NCI-H345 treated with DMSO at 0.1 percent for 48 hours (cell line): Measurements from ENCODE around the gene GOLGA6C.
"Not testable (repeated sequence)": the region's sequence is repeated elsewhere in the genome, so short reads cannot be mapped to it uniquely, and the experiment has no call there.

Source experiments
- DNase-seq: peaks from one replicate; lab custom pipeline; 2025; ENCODE audit not compliant: unreplicated experiment; lab: John Stamatoyannopoulos, UW

GOLGA6C gene

GRCh38 chr15:75251343-75251742 is 6.8 kb upstream of the GOLGA6C start:
- not testable (repeated sequence) for DNase-seq

DNA sequence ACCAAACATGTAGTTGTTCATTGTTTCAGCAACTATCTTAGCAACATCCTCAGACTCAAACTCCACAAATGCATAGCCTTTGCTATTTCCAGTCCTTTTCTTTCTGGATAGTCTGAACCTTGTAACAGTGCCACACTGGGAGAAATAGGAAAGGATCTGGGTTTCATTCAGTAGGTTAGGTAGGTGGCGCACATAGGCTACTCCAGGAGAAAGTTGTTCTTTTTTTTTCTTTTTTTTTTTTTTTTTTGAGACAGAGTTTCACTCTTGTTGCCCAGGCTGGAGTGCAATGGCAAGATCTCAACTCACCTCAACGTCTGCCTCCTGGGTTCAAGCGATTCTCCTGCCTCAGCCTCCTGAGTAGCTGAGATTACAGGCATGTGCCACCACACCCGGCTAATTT is 5.8 kb upstream of the GOLGA6C start:
- not testable (repeated sequence) for DNase-seq

DNA sequence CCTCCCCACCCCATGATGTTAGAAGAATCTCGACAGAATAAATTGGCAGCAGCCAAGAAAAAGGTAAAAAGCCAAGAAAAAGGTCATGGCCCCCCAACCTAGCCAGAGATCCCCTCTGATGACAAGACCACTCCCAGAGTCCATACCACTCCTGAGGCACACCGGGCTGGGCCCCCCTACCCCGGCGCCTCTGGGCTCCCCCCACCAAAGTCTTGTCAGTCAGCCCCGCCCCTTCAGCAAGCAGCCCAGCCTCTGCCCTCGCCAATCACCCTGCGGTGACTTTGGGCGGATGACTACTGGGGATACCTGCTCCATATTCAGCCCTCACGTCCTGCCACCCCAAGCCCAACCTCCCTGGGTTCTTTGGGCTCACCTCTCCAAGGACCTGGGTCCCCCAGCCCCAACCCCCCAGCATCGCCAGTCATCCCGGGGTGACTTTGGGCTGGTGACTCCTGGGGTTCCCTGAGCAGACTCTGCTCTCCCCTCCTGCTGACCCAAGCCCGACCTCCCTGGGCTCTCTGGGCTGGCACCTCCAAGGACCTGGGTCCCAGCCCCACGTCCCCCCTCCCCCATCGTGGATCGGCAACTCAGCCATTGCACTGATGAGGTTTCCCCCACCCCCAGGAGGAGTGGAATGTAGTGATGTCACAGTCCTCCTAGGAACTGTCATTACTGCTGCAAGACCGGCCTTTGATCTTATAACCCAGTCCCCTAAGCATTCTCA is 648 bp downstream of the GOLGA6C start:
- not testable (repeated sequence) for DNase-seq

DNA sequence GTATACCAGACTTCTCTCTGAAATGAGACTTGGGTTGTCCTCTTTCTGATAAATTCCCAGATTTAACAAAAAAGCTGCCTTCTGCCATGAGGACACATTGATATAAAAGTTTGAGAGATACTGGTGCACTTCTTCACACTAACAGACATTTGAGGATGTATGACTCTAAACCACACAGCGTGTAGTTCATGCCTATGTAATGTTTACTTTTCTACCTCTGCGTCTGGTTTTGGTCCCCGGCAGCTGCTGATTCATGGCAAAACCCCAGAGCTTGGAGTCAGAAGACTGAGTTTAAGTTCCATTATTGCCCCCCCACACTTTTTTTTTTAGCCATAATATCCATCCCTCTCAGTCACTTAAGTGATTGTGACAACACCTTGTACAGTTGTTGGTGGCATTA is 1.7 kb downstream of the GOLGA6C start:
- DNase-seq, result not testable (repeated sequence)

GRCh38 chr15:75273751-75274359 is 15.7 kb downstream of the GOLGA6C start:
- not testable (repeated sequence) for DNase-seq

GRCh38 chr15:75274509-75275107 is 16.5 kb downstream of the GOLGA6C start:
- not testable (repeated sequence) for DNase-seq

GRCh38 chr15:75275617-75276016 is 17.5 kb downstream of the GOLGA6C start:
- DNase-seq, result not testable (repeated sequence)

GRCh38 chr15:75278497-75278896 is 20.4 kb downstream of the GOLGA6C start:
- not testable (repeated sequence) for DNase-seq

GRCh38 chr15:75282572-75282971 is 24.4 kb downstream of the GOLGA6C start, which contains the start of gene GOLGA6D:
TSS of gene GOLGA6D (plus strand) at chr15:75282835. CDS start at chr15:75282876, 41 bp downstream.
- DNase-seq, result not testable (repeated sequence)

DNA sequence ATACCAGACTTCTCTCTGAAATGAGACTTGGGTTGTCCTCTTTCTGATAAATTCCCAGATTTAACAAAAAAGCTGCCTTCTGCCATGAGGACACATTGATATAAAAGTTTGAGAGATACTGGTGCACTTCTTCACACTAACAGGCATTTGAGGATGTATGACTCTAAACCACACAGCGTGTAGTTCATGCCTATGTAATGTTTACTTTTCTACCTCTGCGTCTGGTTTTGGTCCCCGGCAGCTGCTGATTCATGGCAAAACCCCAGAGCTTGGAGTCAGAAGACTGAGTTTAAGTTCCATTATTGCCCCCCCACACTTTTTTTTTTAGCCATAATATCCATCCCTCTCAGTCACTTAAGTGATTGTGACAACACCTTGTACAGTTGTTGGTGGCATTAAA is 26.0 kb downstream of the GOLGA6C start:
- not testable (repeated sequence) for DNase-seq

GRCh38 chr15:75293660-75294059 is 35.5 kb downstream of the GOLGA6C start:
- DNase-seq, result not testable (repeated sequence)

DNA sequence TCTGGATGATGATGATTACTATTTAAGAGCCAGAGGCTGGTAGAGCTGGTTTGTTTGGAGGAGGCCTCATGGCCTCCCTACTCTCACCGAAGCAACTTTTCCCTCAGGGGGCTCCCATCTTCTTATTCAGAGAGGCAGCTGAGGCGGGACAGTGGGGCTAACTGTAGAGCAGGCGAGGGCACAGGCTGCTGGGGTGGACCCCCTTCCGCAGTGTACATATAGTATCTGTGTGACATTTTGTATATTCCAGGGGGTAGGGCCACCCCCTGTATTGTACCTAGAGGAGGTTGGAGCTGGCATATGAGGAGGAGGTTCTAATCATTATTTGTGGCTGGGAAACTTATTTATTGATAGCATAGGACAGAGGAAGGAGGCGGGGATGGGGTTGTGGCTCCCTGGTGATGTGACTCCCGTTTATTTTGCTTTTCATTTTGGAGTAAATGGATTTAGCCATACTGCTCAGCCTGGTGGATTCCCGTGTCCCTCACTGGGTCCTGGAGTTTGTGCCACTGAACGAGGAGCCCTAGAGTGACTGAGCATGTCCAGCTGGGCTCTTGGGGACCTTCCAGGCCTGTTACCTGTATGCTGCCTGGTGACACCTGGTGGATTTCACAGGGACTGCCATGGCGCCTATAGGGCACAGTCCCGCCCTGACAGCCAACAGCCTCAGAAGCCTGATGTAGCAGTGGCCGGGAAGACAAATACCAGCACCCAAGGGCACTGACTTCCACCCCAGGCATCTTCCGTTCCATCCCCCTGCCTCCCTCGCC is 40.6 kb downstream of the GOLGA6C start:
- not testable (repeated sequence) for DNase-seq

- not testable (repeated sequence) for DNase-seq
Measured at GRCh38 chr15:75299311-75299688, 41.2 kb downstream of the GOLGA6C start.

GRCh38 chr15:75300026-75300425 is 41.9 kb downstream of the GOLGA6C start:
- not testable (repeated sequence) for DNase-seq

GRCh38 chr15:75302318-75302717 is 44.2 kb downstream of the GOLGA6C start:
- no peak for DNase-seq

DNA sequence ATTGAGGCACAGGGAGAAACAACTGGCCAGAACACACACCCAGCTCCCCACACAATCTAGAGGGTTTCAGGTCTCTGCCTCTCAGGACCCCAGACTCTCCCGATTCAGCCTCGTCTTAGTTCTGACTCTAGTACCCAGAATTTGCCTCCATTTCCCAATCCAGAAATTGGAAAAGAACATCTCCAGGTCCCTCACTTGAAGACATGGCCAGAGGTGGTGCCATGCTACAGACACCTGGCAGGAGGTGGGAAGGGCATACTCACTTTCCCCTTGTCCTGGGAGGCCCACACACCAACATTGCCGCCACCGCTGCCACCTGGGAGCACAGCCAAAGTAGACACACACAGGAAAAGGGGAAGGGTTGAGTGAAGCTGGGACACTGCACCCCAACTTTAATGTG is 44.6 kb downstream of the GOLGA6C start:
- not testable (repeated sequence) for DNase-seq

DNA sequence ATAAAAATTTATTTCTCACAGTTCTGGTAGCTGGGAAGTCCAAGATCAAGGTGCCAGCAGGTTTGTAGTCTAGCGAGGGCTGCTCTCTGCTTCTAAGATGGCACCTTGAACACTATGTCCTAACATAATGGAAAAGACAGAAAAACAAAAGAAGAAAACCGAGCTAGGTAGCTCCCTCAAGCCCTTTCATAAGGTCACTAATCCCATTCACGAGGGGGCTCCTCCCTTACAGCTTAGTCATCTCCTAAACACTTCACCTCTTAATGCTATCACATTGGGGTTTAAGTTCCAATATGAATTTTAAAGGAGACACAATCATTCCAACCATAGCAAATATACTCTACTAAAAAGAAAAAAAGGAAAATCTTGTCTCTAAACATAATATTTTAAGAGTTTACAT is 48.1 kb downstream of the GOLGA6C start:
- no peak for DNase-seq

- DNase-seq, result no peak
Measured at GRCh38 chr15:75307778-75308390, 49.8 kb downstream of the GOLGA6C start.

GRCh38 chr15:75309711-75310110 is 51.6 kb downstream of the GOLGA6C start:
- no peak for DNase-seq

DNA sequence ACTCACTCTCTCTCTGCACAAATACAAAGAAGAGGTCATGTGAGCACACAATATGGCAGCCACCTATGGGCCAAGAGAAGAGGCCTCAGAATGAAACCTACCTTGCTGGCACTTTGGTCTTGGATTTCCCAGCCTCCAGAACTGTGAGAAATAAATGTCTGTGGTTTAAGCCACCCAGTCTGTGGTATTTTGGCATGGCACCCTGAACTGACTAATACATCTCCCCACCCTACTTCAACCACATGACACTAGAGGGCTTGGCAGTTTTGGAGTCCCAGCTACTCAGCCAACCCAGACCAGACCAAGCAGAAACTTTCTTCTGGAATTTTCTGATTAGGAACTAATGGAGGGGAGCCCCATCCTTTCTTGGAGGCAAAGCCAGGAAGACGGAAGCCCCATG is 54.4 kb downstream of the GOLGA6C start:
- not testable (repeated sequence) for DNase-seq
